A549 treated with Hydrocortisone at 1 μM for 4 hours (cell line): ENCODE measurements around the gene CAPN7. TPM values are rescaled to one million over a fixed set of nuclear protein-coding genes. Genes with fewer than 3 reads are reported as not detected.

Source experiments
- total RNA-seq: library from RNA; stranded (reverse); fragments of 200-300 nt; extraction: Qiagen RNA extraction; gene quantifications from 5 replicates; pipeline ENCODE4 v1.2.3, GENCODE V29; 2022

CAPN7 gene
- 21.4 to 28.9 TPM (median 26.1 TPM) in 5 replicates for total RNA-seq

GRCh38 chr3:15205934-15206661 lies at the start of gene CAPN7:
CAPN7 (plus strand) TSS chr3:15206246; CDS start chr3:15206496, 250 bp downstream.

Other genes starting within 250 kb of the CAPN7 start
- 45.1 to 60.8 TPM (median 57.1 TPM) in 5 replicates for gene MRPS25, start 140.9 kb upstream of the CAPN7 start, total RNA-seq
- 7.7 to 13.3 TPM (median 9.9 TPM) in 5 replicates for gene RBSN, start 107.1 kb upstream of the CAPN7 start, total RNA-seq
- 15.4 to 18.8 TPM (median 15.7 TPM) in 5 replicates for gene SH3BP5, start 126.3 kb downstream of the CAPN7 start, total RNA-seq
- gene METTL6, start 221.3 kb downstream of the CAPN7 start, total RNA-seq: 24.8 to 35.2 TPM (median 28.5 TPM) in 5 replicates
- 13.1 to 18.4 TPM (median 15.7 TPM) in 5 replicates for gene EAF1, start 221.4 kb downstream of the CAPN7 start, total RNA-seq